Hematopoietic multipotent progenitor cell treated with erythropoietin and hydrocortisone succinate and interleukin-3 and kit ligand, for 17 days (in vitro differentiated cells): ENCODE results near the gene ENOX2.

Experiments used
- DNase-seq: peaks from one replicate; pipeline ENCODE4 v3.0.0-alpha.2; 2015; ENCODE audit warnings: low spot score

Gene ENOX2

GRCh38 chrX:130623518-130623917 lies 279.5 kb downstream of the ENOX2 start:
- DNase-seq: no peak

GRCh38 chrX:130615941-130616340 lies 287.1 kb downstream of the ENOX2 start:
- no peak for DNase-seq

- DNase-seq: no peak
These were observed 295.6 kb downstream of the ENOX2 start for GRCh38 chrX:130607431-130607830.

- DNase-seq: no peak
These were observed 296.6 kb downstream of the ENOX2 start for GRCh38 chrX:130606425-130606824.

- DNase-seq: no peak
These were observed 298.1 kb downstream of the ENOX2 start for GRCh38 chrX:130604882-130605281.

GRCh38 chrX:130594453-130594916 lies 308.5 kb downstream of the ENOX2 start:
- peak; percentile 10 for DNase-seq

- DNase-seq: no peak
These were observed 309.1 kb downstream of the ENOX2 start for GRCh38 chrX:130593911-130594310.

GRCh38 chrX:130592204-130592603 lies 310.8 kb downstream of the ENOX2 start:
- DNase-seq: no peak

GRCh38 chrX:130578906-130579305 lies 324.1 kb downstream of the ENOX2 start:
- DNase-seq: no peak

- DNase-seq: no peak
These were observed 325.6 kb downstream of the ENOX2 start for GRCh38 chrX:130577431-130577830.

- peak; percentile 5 for DNase-seq
These were observed 327.1 kb downstream of the ENOX2 start for GRCh38 chrX:130575831-130576389.
